A549 (cell line): ENCODE data around the gene KIAA0408. TPM values are rescaled to one million over a fixed set of nuclear protein-coding genes. Genes with fewer than 3 reads are reported as not detected.
A peak's percentile ranks its signal among the peaks of the same experiment; 100 is the strongest.

Source experiments
- ATAC-seq, 2 experiments: fragments of 200-7000 bp in 1 of 2; fragments of >200 bp in 1 of 2; cut with Nextera tagmentation in 1 of 2; cut with Tn5 transposase in 1 of 2; 3 replicates each; pipeline versions ENCODE4 v1.8.0 to v1.9.1; 2018 to 2020; ENCODE audit warnings: mild to moderate bottlenecking in 1 of 2, moderate library complexity in 1 of 2
- CTCF ChIA-PET: fragments of 300-600 bp; sonication (Branson Sonifier 250); formaldehyde crosslinking; extraction: SDS; loops from one replicate; lab custom pipeline; 2021; ENCODE audit warnings: antibody characterized with exemption, inconsistent platforms; lab: Yijun Ruan, JAX
- POLR2A ChIA-PET: fragments of 350-600 bp; formaldehyde crosslinking; extraction: SDS; loops from one replicate; lab custom pipeline; 2021; ENCODE audit warnings: antibody characterized with exemption, inconsistent platforms; lab: Yijun Ruan, JAX
- DNase-seq, 2 experiments: peaks; one replicate each; pipeline versions ENCODE4 v3.0.0 to v3.0.0-alpha.2; 2011 to 2016; ENCODE audit warnings: low read depth in 1 of 2, low spot score in 1 of 2
- FAIRE-seq: peaks from 2 replicates; lab custom pipeline; 2011; peaks lifted over from hg19 to GRCh38; lab: Jason Lieb, UNC
- H3K27ac ChIP-seq, 2 experiments: fragments of >200 bp; sonication (Bioruptor Twin); formaldehyde crosslinking; 3 replicates each; pipeline ENCODE4 v1.5.1; 2016 to 2017
- H3K4me1 ChIP-seq: fragments of >200 bp; sonication (Bioruptor Twin); formaldehyde crosslinking; 3 replicates; pipeline ENCODE4 v1.6.1; 2016
- H3K4me2 ChIP-seq: fragments of >200 bp; sonication (Bioruptor Twin); formaldehyde crosslinking; 3 replicates; pipeline ENCODE4 v1.6.1; 2016
- H3K4me3 ChIP-seq: fragments of >200 bp; sonication (Bioruptor Twin); formaldehyde crosslinking; 3 replicates; pipeline ENCODE4 v1.5.1; 2016
- H3K9me3 ChIP-seq: fragments of >200 bp; sonication (Bioruptor Twin); formaldehyde crosslinking; 3 replicates; pipeline ENCODE4 v1.6.1; 2016
- CBX2 ChIP-seq: fragments of 200-600 bp; sonication (generic); IDR thresholded peaks from 2 replicates; pipeline ENCODE4 v1.6.1; 2016; ENCODE audit warnings: low read depth, mild to moderate bottlenecking, borderline replicate concordance
- CBX8 ChIP-seq: fragments of 200-600 bp; sonication (generic); IDR thresholded peaks from 2 replicates; pipeline ENCODE4 v1.6.1; 2016
- E2F6 ChIP-seq: IDR thresholded peaks from 2 replicates; pipeline ENCODE4 v1.6.1; 2012; ENCODE audit warnings: low read depth, borderline replicate concordance
- EHF ChIP-seq: fragments of 250-450 bp; sonication (Bioruptor Pico); IDR thresholded peaks from 2 replicates; pipeline ENCODE4 v1.5.0; 2020; ENCODE audit warnings: mild to moderate bottlenecking
- HMGXB4 ChIP-seq: fragments of 250-450 bp; sonication (Bioruptor Pico); IDR thresholded peaks from 2 replicates; pipeline ENCODE4 v1.5.0; 2021; ENCODE audit warnings: mild to moderate bottlenecking, moderate library complexity, borderline replicate concordance
- HOXB13 ChIP-seq: fragments of 250-450 bp; sonication (Bioruptor Pico); IDR thresholded peaks from 2 replicates; pipeline ENCODE4 v1.5.0; 2020; ENCODE audit warnings: low read depth, mild to moderate bottlenecking, moderate library complexity
- HOXB5 ChIP-seq: fragments of 250-450 bp; sonication (Bioruptor Pico); IDR thresholded peaks from 2 replicates; pipeline ENCODE4 v1.5.0; 2020; ENCODE audit warnings: mild to moderate bottlenecking, moderate library complexity
- JUN ChIP-seq, 2 experiments: fragments of >200 bp; sonication (Bioruptor Twin); formaldehyde crosslinking; IDR thresholded peaks; 2 replicates in 1 of 2; 3 replicates in 1 of 2; pipeline ENCODE4 v1.6.1; 2016 to 2017
- MAFK ChIP-seq: fragments of 450-650 bp; IDR thresholded peaks from 2 replicates; pipeline ENCODE4 v1.6.1; 2014; ENCODE audit not compliant: partially characterized antibody
- MAZ ChIP-seq: fragments of 150-350 bp; IDR thresholded peaks from 2 replicates; pipeline ENCODE4 v1.6.1; 2014; ENCODE audit warnings: antibody characterized with exemption, low read depth, low read length, borderline replicate concordance
- MYC ChIP-seq: IDR thresholded peaks from 2 replicates; pipeline ENCODE4 v1.6.1; 2012; ENCODE audit warnings: mild to moderate bottlenecking, inconsistent platforms, low read length, improper control_type of control experiment, borderline replicate concordance
- NR3C1 ChIP-seq: fragments of >200 bp; sonication (Bioruptor Twin); formaldehyde crosslinking; IDR thresholded peaks from 3 replicates; pipeline ENCODE4 v1.6.1; 2017
- PBX3 ChIP-seq: IDR thresholded peaks from 2 replicates; pipeline ENCODE4 v1.6.1; 2012
- PHF8 ChIP-seq: fragments of 200-600 bp; sonication (generic); IDR thresholded peaks from 2 replicates; pipeline ENCODE4 v1.6.1; 2016; ENCODE audit warnings: low read depth, mild to moderate bottlenecking, antibody characterized with exemption, moderate library complexity, borderline replicate concordance
- SREBF2 ChIP-seq: fragments of 450-650 bp; IDR thresholded peaks from 2 replicates; pipeline ENCODE4 v1.6.1; 2014; ENCODE audit warnings: mild to moderate bottlenecking, moderate library complexity
- TFCP2L1 ChIP-seq: fragments of 250-450 bp; sonication (Bioruptor Pico); IDR thresholded peaks from 2 replicates; pipeline ENCODE4 v1.5.0; 2021; ENCODE audit warnings: mild to moderate bottlenecking
- ZNF302 ChIP-seq: fragments of 250-450 bp; sonication (Bioruptor Pico); IDR thresholded peaks from 2 replicates; pipeline ENCODE4 v1.9.0; 2021; ENCODE audit warnings: inconsistent platforms, mild to moderate bottlenecking, moderate library complexity
- WGBS: methylation state at CpG from one replicate; pipeline ENCODE4 v1.1.6; 2017; ENCODE audit errors: missing lambda C conversion rate; 5-methylcytosine and 5-hydroxymethylcytosine counted together
- polyA minus RNA-seq: library from RNA; depleted of rRNA, polyadenylated mRNA; stranded (reverse); fragments of >200 nt; gene quantifications from 2 replicates; pipeline ENCODE4 v1.2.3, GENCODE V29; 2011; rRNA and poly(A)+ RNA removed
- polyA plus RNA-seq, 4 experiments: library from polyadenylated mRNA; depleted of rRNA in 3 of 4; stranded (reverse); fragments of >200 nt; fragmentation: RNase III in 1 of 4; extraction: RNeasy Plus Mini Kit Qiagen cat#74134 plus additional on column Dnase treatment in 1 of 4; gene quantifications; 2 replicates in 3 of 4; 3 replicates in 1 of 4; pipeline ENCODE4 v1.2.3, GENCODE V29; 2011 to 2017
- TF ChIP-seq, protein P1 (sequence below): fragments of 450-650 bp; IDR thresholded peaks from 2 replicates; pipeline ENCODE4 v1.6.1; 2014; ENCODE audit warnings: antibody characterized with exemption
- TF ChIP-seq, protein P2 (sequence below): fragments of 200-600 bp; sonication (generic); IDR thresholded peaks from 2 replicates; pipeline ENCODE4 v1.6.1; 2016; ENCODE audit warnings: antibody characterized with exemption, mild to moderate bottlenecking, moderate library complexity
- TF ChIP-seq, protein P3 (sequence below): fragments of >200 bp; sonication (Bioruptor Twin); formaldehyde crosslinking; IDR thresholded peaks from 2 replicates; pipeline ENCODE4 v1.6.1; 2016

The KIAA0408 gene
- polyA plus RNA-seq (2011; rRNA removed) (10.9 and 11.8 TPM in 2 replicates), polyA plus RNA-seq (2017; fragmentation: RNase III; extraction: RNeasy Plus Mini Kit Qiagen cat#74134 plus additional on column Dnase treatment) (2.7 to 3.0 TPM (median 2.9 TPM) in 3 replicates), polyA minus RNA-seq (2.7 and 3.3 TPM in 2 replicates)
- 1.6 and 1.9 TPM in 2 replicates for polyA plus RNA-seq (2012; cell fraction: cytosol; rRNA removed)
- 2.1 and 4.3 TPM in 2 replicates for polyA plus RNA-seq (2012; cell fraction: nucleus; rRNA removed)

DNA sequence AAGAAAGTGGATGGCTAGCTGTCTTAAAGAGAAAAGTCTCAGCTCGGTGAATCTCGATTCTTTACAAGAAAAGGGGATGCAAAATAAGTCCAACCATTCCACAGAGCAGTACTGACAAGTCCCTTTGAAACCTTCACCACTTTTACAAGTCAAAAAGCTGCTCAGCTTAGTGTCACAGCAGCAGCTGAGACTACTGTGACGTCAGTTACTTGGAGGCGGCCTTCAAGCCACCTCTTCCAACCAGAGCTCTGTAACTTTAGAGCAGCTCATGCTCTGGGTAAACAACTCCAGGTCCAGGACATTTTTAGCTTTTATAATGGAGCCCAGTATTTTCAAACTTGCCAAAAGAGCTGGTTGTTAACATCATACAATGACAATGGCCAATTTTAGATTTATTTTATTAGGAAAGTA is at the start of gene KIAA0408:
Gene KIAA0408 (minus strand): TSS at position 159 of the 411 bp plus-strand sequence. CDS start 5,408 bp downstream, outside the sequence.
- no peak within 1 kb of the TSS for H3K4me2 ChIP-seq
- POLR2A ChIA-PET, result no interaction called here
- H3K4me3 ChIP-seq, result no peak within 1 kb of the TSS
- peaks cover 5% of the 10 kb centered on the region; the same call in 1 of the 3 replicates for H3K4me1 ChIP-seq
- WGBS, result 87% methylated on average over 4 of the region's 4 CpGs
- no peak for ATAC-seq
- H3K27ac ChIP-seq, result no peak within 1 kb of the TSS
- TF ChIP-seq PHF8, result no peak
- H3K9me3 ChIP-seq, result no peaks in the 10 kb centered on the region
- CTCF ChIA-PET, result interaction anchor here (1.2 to 2.5 kb wide), 4 partner anchors 8 to 80 kb away, joined by 3 to 6 read pairs (median 4); no protein-coding TSS in a partner anchor
- DNase-seq, result no peak
- no peak for FAIRE-seq

DNA sequence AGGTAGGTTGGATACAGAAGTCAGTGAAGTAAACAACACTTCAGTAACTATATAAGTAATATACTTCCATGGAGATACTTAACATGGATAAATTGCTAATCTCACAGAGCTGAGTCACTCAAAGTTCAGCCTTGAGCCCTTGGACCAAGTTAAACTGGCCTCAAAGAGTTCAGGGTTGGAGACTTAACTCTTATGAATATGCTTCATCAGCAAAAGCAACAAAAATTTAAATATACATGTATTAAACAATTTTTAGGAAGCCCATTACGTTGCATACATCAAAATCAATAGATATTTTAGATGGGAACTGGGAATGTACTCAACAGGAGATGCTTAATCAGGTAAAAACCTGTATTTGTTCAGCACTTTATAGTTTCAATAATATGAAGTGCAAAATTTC is 47.7 kb upstream of the KIAA0408 start:
- ATAC-seq (no peak), FAIRE-seq (no peak), DNase-seq (no peak)
- POLR2A ChIA-PET, result no interaction called here
- no peak overlapping the region for H3K4me3 ChIP-seq
- CTCF ChIA-PET, result interaction anchor here (2.6 to 6.1 kb wide), 2 partner anchors 10 to 32 kb away, joined by 5 to 34 read pairs; no protein-coding TSS in a partner anchor
- H3K4me2 ChIP-seq, result no peak overlapping the region
- WGBS, result 83% methylated on average over 1 of the region's 1 CpG
- no peaks in the 10 kb centered on the region for H3K4me1 ChIP-seq
- no peak for TF ChIP-seq NR3C1
- TF ChIP-seq MAFK, result peak; percentile 81
- 0 out of 3 replicates have a peak, but pooled peaks cover 11% of the 10 kb centered on the region for H3K9me3 ChIP-seq
- H3K27ac ChIP-seq, result no peak overlapping the region

DNA sequence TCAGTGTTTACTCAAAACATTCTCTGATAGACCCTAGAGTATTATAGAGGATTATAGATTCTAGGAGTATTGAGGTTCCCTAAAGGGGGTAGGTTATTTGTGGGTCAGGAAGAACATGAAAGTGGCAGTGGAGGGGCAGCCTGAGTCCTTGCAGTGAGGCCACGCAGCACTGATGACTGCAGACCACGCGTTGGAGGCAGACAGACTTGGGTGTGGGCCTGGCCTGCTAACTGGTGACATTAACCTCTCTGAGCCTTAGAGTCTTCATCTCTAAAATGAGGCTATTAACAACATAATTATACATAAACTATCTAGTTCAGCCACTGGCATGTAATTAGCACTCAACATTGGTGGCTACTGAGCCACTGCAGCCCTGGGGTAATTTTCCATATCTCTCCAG is 43.8 kb upstream of the KIAA0408 start:
- Histone ChIP-seq H3K27ac (no peak overlapping the region), H3K9me3 (no peaks in the 10 kb centered on the region)
- POLR2A ChIA-PET, result no interaction called here
- TF ChIP-seq JUN (IDR thresholded peaks at IDR 0.05) (no peak), PBX3 (no peak), HMGXB4 (no peak), SREBF2 (no peak), PHF8 (no peak), CBX2 (no peak), MAZ (no peak)
- TF ChIP-seq, all 56 proteins: peak for 0
- Histone ChIP-seq H3K4me3 (no peak overlapping the region), H3K4me1 (no peaks in the 10 kb centered on the region), H3K4me2 (no peak overlapping the region)
- CTCF ChIA-PET, result interaction anchor here (0.7 to 3.2 kb wide), 2 partner anchors 14 to 40 kb away, joined by 3 to 18 read pairs; no protein-coding TSS in a partner anchor
- WGBS, result 100% methylated on average over 3 of the region's 3 CpGs
- ATAC-seq (no peak; a peak in 1 of 6 replicates), FAIRE-seq (no peak), DNase-seq (no peak)

GRCh38 chr6:127497410-127497809 is 38.2 kb upstream of the KIAA0408 start:
- no peaks in the 10 kb centered on the region for H3K9me3 ChIP-seq
- H3K27ac ChIP-seq, result no peak overlapping the region
- H3K4me2 ChIP-seq, result no peak overlapping the region
- ChIA-PET POLR2A (no interaction called here), CTCF (interaction anchor here (0.5 to 1.2 kb wide), 3 partner anchors 12 to 1593 kb away, joined by 3 to 4 read pairs (median 3); no protein-coding TSS in a partner anchor)
- 76% methylated on average over 1 of the region's 1 CpG for WGBS
- no peak for FAIRE-seq
- no peak overlapping the region for H3K4me3 ChIP-seq
- no peak for DNase-seq
- ATAC-seq, result no peak
- H3K4me1 ChIP-seq, result no peaks in the 10 kb centered on the region
- TF ChIP-seq HOXB5 (CRISPR knock-in tag), result no peak
- TF ChIP-seq ZNF302, result no peak
- TF ChIP-seq, protein P1, sequence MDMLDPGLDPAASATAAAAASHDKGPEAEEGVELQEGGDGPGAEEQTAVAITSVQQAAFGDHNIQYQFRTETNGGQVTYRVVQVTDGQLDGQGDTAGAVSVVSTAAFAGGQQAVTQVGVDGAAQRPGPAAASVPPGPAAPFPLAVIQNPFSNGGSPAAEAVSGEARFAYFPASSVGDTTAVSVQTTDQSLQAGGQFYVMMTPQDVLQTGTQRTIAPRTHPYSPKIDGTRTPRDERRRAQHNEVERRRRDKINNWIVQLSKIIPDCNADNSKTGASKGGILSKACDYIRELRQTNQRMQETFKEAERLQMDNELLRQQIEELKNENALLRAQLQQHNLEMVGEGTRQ, result no peak
- no peak for TF ChIP-seq E2F6
- TF ChIP-seq HOXB13 (CRISPR knock-in tag), result no peak
- no peak for TF ChIP-seq MAFK
- TF ChIP-seq, protein P2, sequence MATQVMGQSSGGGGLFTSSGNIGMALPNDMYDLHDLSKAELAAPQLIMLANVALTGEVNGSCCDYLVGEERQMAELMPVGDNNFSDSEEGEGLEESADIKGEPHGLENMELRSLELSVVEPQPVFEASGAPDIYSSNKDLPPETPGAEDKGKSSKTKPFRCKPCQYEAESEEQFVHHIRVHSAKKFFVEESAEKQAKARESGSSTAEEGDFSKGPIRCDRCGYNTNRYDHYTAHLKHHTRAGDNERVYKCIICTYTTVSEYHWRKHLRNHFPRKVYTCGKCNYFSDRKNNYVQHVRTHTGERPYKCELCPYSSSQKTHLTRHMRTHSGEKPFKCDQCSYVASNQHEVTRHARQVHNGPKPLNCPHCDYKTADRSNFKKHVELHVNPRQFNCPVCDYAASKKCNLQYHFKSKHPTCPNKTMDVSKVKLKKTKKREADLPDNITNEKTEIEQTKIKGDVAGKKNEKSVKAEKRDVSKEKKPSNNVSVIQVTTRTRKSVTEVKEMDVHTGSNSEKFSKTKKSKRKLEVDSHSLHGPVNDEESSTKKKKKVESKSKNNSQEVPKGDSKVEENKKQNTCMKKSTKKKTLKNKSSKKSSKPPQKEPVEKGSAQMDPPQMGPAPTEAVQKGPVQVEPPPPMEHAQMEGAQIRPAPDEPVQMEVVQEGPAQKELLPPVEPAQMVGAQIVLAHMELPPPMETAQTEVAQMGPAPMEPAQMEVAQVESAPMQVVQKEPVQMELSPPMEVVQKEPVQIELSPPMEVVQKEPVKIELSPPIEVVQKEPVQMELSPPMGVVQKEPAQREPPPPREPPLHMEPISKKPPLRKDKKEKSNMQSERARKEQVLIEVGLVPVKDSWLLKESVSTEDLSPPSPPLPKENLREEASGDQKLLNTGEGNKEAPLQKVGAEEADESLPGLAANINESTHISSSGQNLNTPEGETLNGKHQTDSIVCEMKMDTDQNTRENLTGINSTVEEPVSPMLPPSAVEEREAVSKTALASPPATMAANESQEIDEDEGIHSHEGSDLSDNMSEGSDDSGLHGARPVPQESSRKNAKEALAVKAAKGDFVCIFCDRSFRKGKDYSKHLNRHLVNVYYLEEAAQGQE, result no peak
- no peak for TF ChIP-seq EHF (CRISPR knock-in tag)
- no peak for TF ChIP-seq MAZ
- no peak for TF ChIP-seq TFCP2L1 (CRISPR knock-in tag)
- TF ChIP-seq CBX8, result no peak
- TF ChIP-seq, protein P3, sequence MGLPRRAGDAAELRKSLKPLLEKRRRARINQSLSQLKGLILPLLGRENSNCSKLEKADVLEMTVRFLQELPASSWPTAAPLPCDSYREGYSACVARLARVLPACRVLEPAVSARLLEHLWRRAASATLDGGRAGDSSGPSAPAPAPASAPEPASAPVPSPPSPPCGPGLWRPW, result no peak
- TF ChIP-seq MYC, result no peak
